ENCODE data around the gene IL9R. TPM values are rescaled to one million over a fixed set of nuclear protein-coding genes. Genes with fewer than 3 reads are reported as not detected.

The IL9R gene
- total RNA-seq, 4 donors from 2014 or later, result not detected

GRCh38 chrX:156000361-156000926 lies 2.9 kb downstream of the IL9R start:
- TF ChIP-seq, protein P1, sequence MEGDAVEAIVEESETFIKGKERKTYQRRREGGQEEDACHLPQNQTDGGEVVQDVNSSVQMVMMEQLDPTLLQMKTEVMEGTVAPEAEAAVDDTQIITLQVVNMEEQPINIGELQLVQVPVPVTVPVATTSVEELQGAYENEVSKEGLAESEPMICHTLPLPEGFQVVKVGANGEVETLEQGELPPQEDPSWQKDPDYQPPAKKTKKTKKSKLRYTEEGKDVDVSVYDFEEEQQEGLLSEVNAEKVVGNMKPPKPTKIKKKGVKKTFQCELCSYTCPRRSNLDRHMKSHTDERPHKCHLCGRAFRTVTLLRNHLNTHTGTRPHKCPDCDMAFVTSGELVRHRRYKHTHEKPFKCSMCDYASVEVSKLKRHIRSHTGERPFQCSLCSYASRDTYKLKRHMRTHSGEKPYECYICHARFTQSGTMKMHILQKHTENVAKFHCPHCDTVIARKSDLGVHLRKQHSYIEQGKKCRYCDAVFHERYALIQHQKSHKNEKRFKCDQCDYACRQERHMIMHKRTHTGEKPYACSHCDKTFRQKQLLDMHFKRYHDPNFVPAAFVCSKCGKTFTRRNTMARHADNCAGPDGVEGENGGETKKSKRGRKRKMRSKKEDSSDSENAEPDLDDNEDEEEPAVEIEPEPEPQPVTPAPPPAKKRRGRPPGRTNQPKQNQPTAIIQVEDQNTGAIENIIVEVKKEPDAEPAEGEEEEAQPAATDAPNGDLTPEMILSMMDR (IDR thresholded peaks at IDR 0.05; ENCODE audit: low read depth), result no peak

- TF ChIP-seq, protein P1 (IDR thresholded peaks at IDR 0.05; ENCODE audit: low read depth), result no peak
Observed at GRCh38 chrX:156001001-156001666, 3.6 kb downstream of the IL9R start.

GRCh38 chrX:156001667-156002021 lies 4.1 kb downstream of the IL9R start:
- TF ChIP-seq, protein P1 (IDR thresholded peaks at IDR 0.05; ENCODE audit: low read depth), result no peak

GRCh38 chrX:156002507-156002906 lies 5.0 kb downstream of the IL9R start:
- TF ChIP-seq, protein P1 (IDR thresholded peaks at IDR 0.05; ENCODE audit: low read depth), result no peak

- TF ChIP-seq, protein P1 (IDR thresholded peaks at IDR 0.05; ENCODE audit: low read depth), result no peak
Observed at GRCh38 chrX:156003486-156004185, 6.1 kb downstream of the IL9R start.

DNA sequence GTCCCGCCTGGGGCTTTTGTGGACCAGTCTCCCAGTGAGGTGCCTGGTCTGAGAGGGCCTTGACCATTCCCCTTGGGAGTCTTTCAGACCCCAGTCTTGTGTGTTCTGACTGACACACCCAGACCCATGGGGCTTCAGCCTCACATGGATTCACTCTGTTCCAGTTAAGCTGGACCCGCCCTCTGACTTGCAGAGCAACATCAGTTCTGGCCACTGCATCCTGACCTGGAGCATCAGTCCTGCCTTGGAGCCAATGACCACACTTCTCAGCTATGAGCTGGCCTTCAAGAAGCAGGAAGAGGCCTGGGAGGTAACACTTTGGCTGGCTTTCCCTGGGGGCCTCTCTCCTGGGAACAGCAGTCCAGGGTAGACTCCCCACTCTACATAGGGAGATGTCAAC lies 6.8 kb downstream of the IL9R start:
- TF ChIP-seq, protein P1 (IDR thresholded peaks at IDR 0.05; ENCODE audit: low read depth), result no peak

GRCh38 chrX:156004740-156005139 lies 7.2 kb downstream of the IL9R start:
- TF ChIP-seq, protein P1 (IDR thresholded peaks at IDR 0.05; ENCODE audit: low read depth), result no peak
